Right lobe of liver (tissue), 4 donors: ENCODE measurements around the gene MYMK.

ENCODE experiments used
- CTCF ChIP-seq, 4 donors: fragments of 200-600 bp in 3 of 4; fragments of 450-650 bp in 1 of 4; IDR thresholded peaks; one replicate each; pipeline versions ENCODE4 v1.5.1 to v1.8.0; 2016 to 2022; ENCODE audit warnings: antibody characterized with exemption in 4 of 4, mild to moderate bottlenecking in 2 of 4
- POLR2A ChIP-seq: fragments of 450-650 bp; IDR thresholded peaks from one replicate; pipeline ENCODE4 v1.6.1; 2017; ENCODE audit warnings: antibody characterized with exemption, mild to moderate bottlenecking
- donor health status: DM: no; HTN: no; CAD: no.
- donor health status: DM: no; HTN: no; CAD: no.
- donor health status: DM: no; HTN: yes; CAD: no.

- no peak for TF ChIP-seq CTCF (IDR thresholded peaks at IDR 0.05)
- no peak for TF ChIP-seq POLR2A
These were observed 51.0 kb downstream of the MYMK start for GRCh38 chr9:133473743-133474142.
